Stomach (tissue), 19 donors: ENCODE results near the gene USP13. TPM values are rescaled to one million over a fixed set of nuclear protein-coding genes. Genes with fewer than 3 reads are reported as not detected.
A peak's percentile ranks its signal among the peaks of the same experiment; 100 is the strongest.

ENCODE experiments used
- DNase-seq, 2 donors: peaks; one replicate each; pipeline versions ENCODE4 v3.0.0 to v3.0.0-alpha.2; 2013 to 2019
- H3K27ac ChIP-seq, 5 donors: fragments of 200-600 bp in 4 of 5; sonication (generic) in 4 of 5; one replicate each; pipeline ENCODE4 v1.5.1; 2013 to 2019; ENCODE audit warnings: mild to moderate bottlenecking in 1 of 5, moderate library complexity in 1 of 5
- H3K27me3 ChIP-seq, 3 donors: fragments of 200-600 bp; sonication (generic); one replicate each; pipeline ENCODE4 v1.5.1; 2017 to 2019; ENCODE audit warnings: mixed run types in 1 of 3
- H3K36me3 ChIP-seq, 4 donors: fragments of 200-600 bp; sonication (generic); 1 replicate in 3 of 4; 2 replicates in 1 of 4; pipeline ENCODE4 v1.5.1; 2016 to 2019
- H3K4me1 ChIP-seq, 4 donors: fragments of 200-600 bp; sonication (generic); one replicate each; pipeline ENCODE4 v1.5.1; 2016 to 2019
- H3K4me3 ChIP-seq, 4 donors: fragments of 200-600 bp; sonication (generic) in 3 of 4; one replicate each; pipeline ENCODE4 v1.5.1; 2016 to 2019; ENCODE audit warnings: mild to moderate bottlenecking in 1 of 4
- H3K9me3 ChIP-seq, 4 donors: fragments of 200-600 bp; sonication (generic); one replicate each; pipeline ENCODE4 v1.5.1; 2016 to 2019
- EP300 ChIP-seq: sonication (generic); formaldehyde crosslinking; IDR thresholded peaks from one replicate; pipeline ENCODE4 v1.6.1; 2017; ENCODE audit warnings: antibody characterized with exemption
- POLR2A ChIP-seq, 4 donors: fragments of 450-650 bp; IDR thresholded peaks; one replicate each; pipeline ENCODE4 v1.6.1; 2016; ENCODE audit warnings: antibody characterized with exemption in 4 of 4, control low read depth in 2 of 4, mild to moderate bottlenecking in 1 of 4, moderate library complexity in 1 of 4
- POLR2AphosphoS5 ChIP-seq, 3 donors: sonication (generic); formaldehyde crosslinking; IDR thresholded peaks; one replicate each; pipeline ENCODE4 v1.6.1; 2016; ENCODE audit warnings: antibody characterized with exemption in 3 of 3
- WGBS, 5 donors: extraction: QIAGEN DNeasy Blood & Tissue Kit in 3 of 5; methylation state at CpG; one replicate each; pipeline versions ENCODE4 v1.1.5 to v1.1.7; 2013 to 2018; 5-methylcytosine and 5-hydroxymethylcytosine counted together
- intact Hi-C: fragments of 100-400 bp; cut with DNase I; formaldehyde crosslinking; loops from one replicate; pipeline ENCODE4 v1.15.1; 2023; ENCODE audit warnings: low total_unique reads
- long read RNA-seq, 10 donors: transcript quantifications; one replicate each; lab custom pipeline, GENCODE V29; 2026
- polyA plus RNA-seq, 3 donors: library from polyadenylated mRNA; stranded (reverse); fragments of 200-250 nt; gene quantifications; one replicate each; pipeline ENCODE4 v1.2.3, GENCODE V29; 2013
- total RNA-seq, 5 donors: library from RNA; depleted of rRNA; stranded (reverse); fragments of >200 nt; gene quantifications; one replicate each; pipeline versions ENCODE4 v1.1.0 to v1.2.3, GENCODE V29; 2014 to 2016
- TF ChIP-seq, protein P1 (sequence below), 7 experiments: fragments of 450-650 bp in 4 of 7; fragments of 200-600 bp in 3 of 7; sonication (generic) in 3 of 7; IDR thresholded peaks; one replicate each; pipeline ENCODE4 v1.5.1; 2016 to 2019; ENCODE audit warnings: antibody characterized with exemption in 7 of 7, control low read depth in 2 of 7, mild to moderate bottlenecking in 1 of 7
- donor health status: healthy with polysubstance abuse.
- donor health status: Bipolar disorder and iron deficiency.
- donor health status: healthy.

USP13 gene, protein sequence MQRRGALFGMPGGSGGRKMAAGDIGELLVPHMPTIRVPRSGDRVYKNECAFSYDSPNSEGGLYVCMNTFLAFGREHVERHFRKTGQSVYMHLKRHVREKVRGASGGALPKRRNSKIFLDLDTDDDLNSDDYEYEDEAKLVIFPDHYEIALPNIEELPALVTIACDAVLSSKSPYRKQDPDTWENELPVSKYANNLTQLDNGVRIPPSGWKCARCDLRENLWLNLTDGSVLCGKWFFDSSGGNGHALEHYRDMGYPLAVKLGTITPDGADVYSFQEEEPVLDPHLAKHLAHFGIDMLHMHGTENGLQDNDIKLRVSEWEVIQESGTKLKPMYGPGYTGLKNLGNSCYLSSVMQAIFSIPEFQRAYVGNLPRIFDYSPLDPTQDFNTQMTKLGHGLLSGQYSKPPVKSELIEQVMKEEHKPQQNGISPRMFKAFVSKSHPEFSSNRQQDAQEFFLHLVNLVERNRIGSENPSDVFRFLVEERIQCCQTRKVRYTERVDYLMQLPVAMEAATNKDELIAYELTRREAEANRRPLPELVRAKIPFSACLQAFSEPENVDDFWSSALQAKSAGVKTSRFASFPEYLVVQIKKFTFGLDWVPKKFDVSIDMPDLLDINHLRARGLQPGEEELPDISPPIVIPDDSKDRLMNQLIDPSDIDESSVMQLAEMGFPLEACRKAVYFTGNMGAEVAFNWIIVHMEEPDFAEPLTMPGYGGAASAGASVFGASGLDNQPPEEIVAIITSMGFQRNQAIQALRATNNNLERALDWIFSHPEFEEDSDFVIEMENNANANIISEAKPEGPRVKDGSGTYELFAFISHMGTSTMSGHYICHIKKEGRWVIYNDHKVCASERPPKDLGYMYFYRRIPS
- total RNA-seq, result 10 to 100 TPM in 1 of 5 donors, 1 to 10 TPM in 4; 2.3 to 10.3 (median 5.4) TPM
- 1 to 10 TPM; 1.3 to 2.1 (median 1.5) TPM for polyA plus RNA-seq
- long read RNA-seq, donor 1, full-length matches to known transcripts, result 1 of 1 reads
- long read RNA-seq, donor 1, partial matches to known transcripts, result 0 of 1 reads
- long read RNA-seq, donor 1, other reads (novel, unspliced or antisense), result 0 of 1 reads
- long read RNA-seq, donor 2, result 0 reads
- long read RNA-seq, donor 3, result 0 reads
- long read RNA-seq, donor 4, result 0 reads
- long read RNA-seq, donor 5, full-length matches to known transcripts, result 1 of 8 reads
- long read RNA-seq, donor 5, partial matches to known transcripts, result 7 of 8 reads
- long read RNA-seq, donor 5, other reads (novel, unspliced or antisense), result 0 of 8 reads
- long read RNA-seq, donor 6, result 0 reads
- long read RNA-seq, donor 7, result 0 reads
- long read RNA-seq, donor 8, full-length matches to known transcripts, result 1 of 1 reads
- long read RNA-seq, donor 8, partial matches to known transcripts, result 0 of 1 reads
- long read RNA-seq, donor 8, other reads (novel, unspliced or antisense), result 0 of 1 reads
- long read RNA-seq, donor 9, result 0 reads
- long read RNA-seq, donor 10, result 0 reads

DNA sequence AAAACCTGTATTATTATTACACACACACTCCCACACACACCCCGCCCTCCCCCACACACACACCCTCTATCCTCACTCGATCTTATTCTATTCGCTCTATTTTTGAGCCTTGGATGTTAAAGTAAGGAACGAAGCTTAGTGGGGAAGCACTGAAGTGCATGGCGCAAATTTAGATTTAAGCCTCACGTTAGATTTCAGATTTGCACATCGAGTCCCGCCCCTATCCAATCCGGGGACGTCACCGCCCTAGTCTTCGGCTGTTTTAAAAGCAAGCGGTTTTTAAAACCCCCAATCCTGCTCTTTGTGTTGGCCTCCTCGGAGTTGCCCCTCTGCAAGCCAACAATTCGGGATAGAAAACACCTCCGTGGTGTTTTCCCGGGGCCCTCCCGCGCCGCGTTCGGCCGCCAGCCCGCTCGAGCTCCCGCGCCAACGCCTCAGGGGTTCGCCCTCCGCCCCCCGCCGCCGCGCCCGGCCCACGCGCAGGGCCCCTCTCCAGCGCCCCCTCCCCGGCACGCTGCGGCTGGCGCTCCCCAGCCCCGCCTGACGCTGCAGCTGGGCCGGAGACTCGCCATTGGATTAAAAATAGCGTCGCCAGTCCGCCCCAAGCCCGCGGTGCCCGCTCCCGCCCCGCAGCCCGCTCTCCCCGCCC is at the start of gene USP13:
USP13 (plus strand) TSS at position 594 of the 649 bp plus-strand sequence. CDS start 186 bp downstream, outside the sequence.
- peak within 1 kb of the TSS; percentile 73 to 85 (median 80) for H3K4me3 ChIP-seq
- peak within 1 kb of the TSS; percentile 88 to 94 (median 89) for H3K27ac ChIP-seq
- H3K9me3 ChIP-seq, result no peaks in the 10 kb centered on the region
- intact Hi-C loops, result no loop called here
- H3K4me1 ChIP-seq, result peaks cover 0 to 19% (median 17%) of the 10 kb centered on the region in 4 donors
- WGBS, 5 donors, result 0 to 1% (median 1%) methylated on average over 22 to 56 of the region's 56 CpGs
- no peak for TF ChIP-seq POLR2A (IDR thresholded peaks at IDR 0.05)
- TF ChIP-seq, protein P1, sequence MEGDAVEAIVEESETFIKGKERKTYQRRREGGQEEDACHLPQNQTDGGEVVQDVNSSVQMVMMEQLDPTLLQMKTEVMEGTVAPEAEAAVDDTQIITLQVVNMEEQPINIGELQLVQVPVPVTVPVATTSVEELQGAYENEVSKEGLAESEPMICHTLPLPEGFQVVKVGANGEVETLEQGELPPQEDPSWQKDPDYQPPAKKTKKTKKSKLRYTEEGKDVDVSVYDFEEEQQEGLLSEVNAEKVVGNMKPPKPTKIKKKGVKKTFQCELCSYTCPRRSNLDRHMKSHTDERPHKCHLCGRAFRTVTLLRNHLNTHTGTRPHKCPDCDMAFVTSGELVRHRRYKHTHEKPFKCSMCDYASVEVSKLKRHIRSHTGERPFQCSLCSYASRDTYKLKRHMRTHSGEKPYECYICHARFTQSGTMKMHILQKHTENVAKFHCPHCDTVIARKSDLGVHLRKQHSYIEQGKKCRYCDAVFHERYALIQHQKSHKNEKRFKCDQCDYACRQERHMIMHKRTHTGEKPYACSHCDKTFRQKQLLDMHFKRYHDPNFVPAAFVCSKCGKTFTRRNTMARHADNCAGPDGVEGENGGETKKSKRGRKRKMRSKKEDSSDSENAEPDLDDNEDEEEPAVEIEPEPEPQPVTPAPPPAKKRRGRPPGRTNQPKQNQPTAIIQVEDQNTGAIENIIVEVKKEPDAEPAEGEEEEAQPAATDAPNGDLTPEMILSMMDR (IDR thresholded peaks at IDR 0.05), result no peak
- no peak for TF ChIP-seq EP300
- TF ChIP-seq POLR2AphosphoS5 (IDR thresholded peaks at IDR 0.05), result peak in 1 of 3 donors; percentile 5
- peak; percentile 59 to 93 for DNase-seq
- H3K27me3 ChIP-seq, result no peaks in the 10 kb centered on the region
- no peaks in the 10 kb centered on the region for H3K36me3 ChIP-seq

DNA sequence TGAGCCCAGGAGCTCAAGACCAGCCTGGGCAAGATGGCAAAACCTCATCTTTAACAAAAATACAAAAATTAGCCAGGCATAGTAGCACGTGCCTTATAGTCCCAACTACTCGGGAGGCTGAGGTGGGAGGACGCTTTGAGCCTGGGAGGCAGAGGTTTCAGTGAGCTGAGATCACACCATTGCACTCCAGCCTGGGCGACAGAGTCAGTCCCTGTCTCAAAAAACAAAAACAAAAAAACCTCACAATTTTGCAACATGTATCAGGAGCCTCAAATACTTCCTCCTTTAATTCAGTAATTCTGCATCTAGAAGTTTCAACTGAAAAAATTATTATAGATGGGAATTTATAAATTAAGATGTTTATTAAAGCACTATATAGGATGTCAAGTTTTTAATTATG is 49.5 kb upstream of the USP13 start:
- Histone ChIP-seq H3K9me3 (no peaks in the 10 kb centered on the region), H3K27me3 (no peaks in the 10 kb centered on the region), H3K27ac (no peak overlapping the region), H3K4me3 (peak overlapping the region in 2 of 4 donors; percentile 67 to 72), H3K4me1 (peaks cover 16 to 48% (median 32%) of the 10 kb centered on the region in 4 donors), H3K36me3 (peaks cover 20 to 52% (median 45%) of the 10 kb centered on the region in 4 donors)
- no peak for TF ChIP-seq EP300
- TF ChIP-seq POLR2AphosphoS5 (IDR thresholded peaks at IDR 0.05), result no peak
- no peak for TF ChIP-seq POLR2A (IDR thresholded peaks at IDR 0.05)
- TF ChIP-seq, protein P1 (IDR thresholded peaks at IDR 0.05), result no peak
- intact Hi-C loops, result no loop called here
- no peak for DNase-seq
- WGBS, 5 donors, result 66 to 80% (median 78%) methylated on average over 4 of the region's 4 CpGs

DNA sequence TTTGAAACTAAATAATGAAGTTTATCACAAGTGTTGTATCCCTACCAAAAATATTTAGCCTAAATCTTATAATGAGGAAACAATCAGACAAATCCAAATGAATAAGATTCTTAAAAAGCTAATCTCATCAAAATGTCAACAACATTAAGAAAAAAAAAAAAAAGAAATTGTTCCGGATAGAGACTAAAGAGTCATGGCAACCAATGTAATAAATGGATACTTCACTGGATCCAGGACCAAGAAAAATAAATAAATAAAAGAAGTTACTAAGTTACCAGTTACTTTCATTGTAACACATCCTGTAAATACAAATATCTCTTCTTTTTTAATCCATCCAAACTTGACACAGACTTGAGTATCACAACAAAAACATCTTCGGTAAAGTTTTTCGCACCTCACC is 49.0 kb upstream of the USP13 start:
- TF ChIP-seq, protein P1 (IDR thresholded peaks at IDR 0.05), result no peak
- TF ChIP-seq POLR2A (IDR thresholded peaks at IDR 0.05), result no peak
- no peak for TF ChIP-seq POLR2AphosphoS5 (IDR thresholded peaks at IDR 0.05)
- TF ChIP-seq EP300, result no peak
- intact Hi-C loops, result no loop called here
- Histone ChIP-seq H3K9me3 (no peaks in the 10 kb centered on the region), H3K36me3 (peaks cover 20 to 47% (median 41%) of the 10 kb centered on the region in 4 donors), H3K27ac (peak overlapping the region in 4 of 5 donors; percentile 89 to 95 (median 94)), H3K4me1 (peaks cover 16 to 53% (median 34%) of the 10 kb centered on the region in 4 donors), H3K27me3 (no peaks in the 10 kb centered on the region), H3K4me3 (peak overlapping the region; percentile 67 to 91 (median 76))
- WGBS, 5 donors, result 0 to 4% (median 2%) methylated on average over 3 of the region's 3 CpGs
- DNase-seq, result no peak
